Panc1 (cell line): ENCODE measurements around the gene TIMM29. TPM values are rescaled to one million over a fixed set of nuclear protein-coding genes. Genes with fewer than 3 reads are reported as not detected.

Experiments used
- ATAC-seq: fragments of 200-7000 bp; cut with Tn5 transposase; 2 replicates; pipeline ENCODE4 v1.9.1; 2020; ENCODE audit warnings: mild to moderate bottlenecking, moderate library complexity
- BruUV-seq: library from RNA; stranded (reverse); fragments of 400-500 nt; replicated peaks from 2 replicates; lab custom pipeline; 2021; lab: Mats Ljungman, UMichigan
- CTCF ChIA-PET: fragments of 300-600 bp; sonication (Branson Sonifier 250); formaldehyde crosslinking; loops from one replicate; lab custom pipeline; 2022; ENCODE audit warnings: antibody characterized with exemption; lab: Charles Lee
- POLR2A ChIA-PET: fragments of 300-600 bp; sonication (Branson Sonifier 250); formaldehyde crosslinking; loops from one replicate; lab custom pipeline; 2022; ENCODE audit warnings: antibody characterized with exemption; lab: Charles Lee
- DNase-seq: peaks from one replicate; pipeline ENCODE4 v3.0.0-alpha.2; 2010; ENCODE audit warnings: low read depth, low spot score
- H3K27ac ChIP-seq: 2 replicates; pipeline ENCODE4 v1.5.1; 2011; ENCODE audit warnings: mild to moderate bottlenecking, low read length, inconsistent platforms
- H3K27me3 ChIP-seq: fragments of 200-500 bp; sonication (Bioruptor generic); 2 replicates; pipeline ENCODE4 v1.6.0; 2014; ENCODE audit warnings: low read length, inconsistent platforms; ENCODE audit not compliant: control insufficient read depth, insufficient read depth
- H3K36me3 ChIP-seq: fragments of 200-500 bp; sonication (Bioruptor generic); 2 replicates; pipeline ENCODE4 v1.5.1; 2014; ENCODE audit warnings: inconsistent platforms, mild to moderate bottlenecking, low read length, moderate library complexity; ENCODE audit not compliant: control insufficient read depth, insufficient read depth
- H3K4me1 ChIP-seq: 2 replicates; pipeline ENCODE4 v1.5.1; 2011; ENCODE audit warnings: inconsistent platforms, mild to moderate bottlenecking, low read length, moderate library complexity; ENCODE audit not compliant: control insufficient read depth, insufficient read depth
- H3K4me3 ChIP-seq, 2 experiments: 2 replicates each; pipeline ENCODE4 v1.5.1; 2011 to 2012; ENCODE audit warnings: low read depth in 2 of 2, low read length in 2 of 2, mild to moderate bottlenecking in 2 of 2, inconsistent platforms in 1 of 2, moderate library complexity in 1 of 2
- H3K9me3 ChIP-seq: fragments of 200-500 bp; sonication (Bioruptor generic); 2 replicates; pipeline ENCODE4 v1.5.1; 2014; ENCODE audit warnings: low read depth, mild to moderate bottlenecking, inconsistent platforms, low read length, moderate library complexity; ENCODE audit not compliant: control insufficient read depth, insufficient read depth
- POLR2AphosphoS5 ChIP-seq: IDR thresholded peaks from 2 replicates; pipeline ENCODE4 v1.6.1; 2012; ENCODE audit warnings: mild to moderate bottlenecking, low read depth, low read length, moderate library complexity
- REST ChIP-seq, 2 experiments: IDR thresholded peaks; 2 replicates each; pipeline ENCODE4 v1.6.1; 2011 to 2012; ENCODE audit warnings: low read depth in 2 of 2, control low read depth in 1 of 2, low read length in 1 of 2, mild to moderate bottlenecking in 1 of 2, moderate library complexity in 1 of 2; ENCODE audit not compliant: insufficient read depth in 1 of 2
- SIN3A ChIP-seq: IDR thresholded peaks from 2 replicates; pipeline ENCODE4 v1.6.1; 2012; ENCODE audit warnings: low read depth, mild to moderate bottlenecking, low read length, moderate library complexity, borderline replicate concordance; ENCODE audit not compliant: insufficient read depth
- TCF7L2 ChIP-seq: IDR thresholded peaks from 2 replicates; pipeline ENCODE4 v1.6.1; 2011; ENCODE audit warnings: mild to moderate bottlenecking, low read depth, low read length, inconsistent platforms
- in situ Hi-C: cut with HindIII; loops from 2 replicates; pipeline ENCODE4 v1.10.0; 2016; ENCODE audit warnings: low sequenced_read_pairs, low pct_unique_long_range_greater_than_20kb
- intact Hi-C: fragments of 100-400 bp; cut with micrococcal nuclease; formaldehyde crosslinking; loops from one replicate; pipeline ENCODE4 v1.10.0; 2022; ENCODE audit not compliant: unreplicated experiment
- total RNA-seq: library from RNA; stranded (reverse); gene quantifications from one replicate; pipeline ENCODE4 v1.2.1, GENCODE V29; 2021; ENCODE audit not compliant: unreplicated experiment
- TF ChIP-seq, protein P1 (sequence below): fragments of 450-650 bp; IDR thresholded peaks from 2 replicates; pipeline ENCODE4 v1.5.1; 2017; ENCODE audit warnings: mild to moderate bottlenecking

TIMM29 gene
- total RNA-seq, 1 experiment from 2014 or later = 16.5 TPM

DNA sequence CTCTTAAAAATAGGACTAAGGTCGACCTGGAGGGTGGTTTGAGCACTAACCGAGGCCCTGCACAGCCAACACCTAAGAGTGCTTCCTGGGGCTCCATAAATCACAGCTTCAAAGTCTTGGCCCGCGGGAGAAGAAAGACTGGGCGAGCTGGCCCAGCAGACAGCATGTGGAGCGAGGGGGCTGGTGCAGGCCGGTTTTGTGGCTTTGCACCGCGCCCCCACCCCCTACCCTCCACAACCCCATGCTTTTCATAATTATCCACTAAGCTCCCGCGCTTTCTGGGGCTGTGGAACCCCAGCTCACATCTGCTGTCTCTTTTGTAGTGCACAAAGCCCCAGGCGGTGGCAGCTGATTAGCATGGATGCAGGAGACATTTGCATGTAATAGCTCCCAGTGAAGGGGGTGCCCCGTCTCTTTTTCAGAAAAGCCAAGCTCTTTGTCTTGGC lies 40.2 kb upstream of the TIMM29 start:
- ATAC-seq (no peak), DNase-seq (no peak)
- POLR2A ChIA-PET = interaction anchor here (0.6 kb wide), 1 partner anchor 82 kb away, joined by 3 read pairs; no protein-coding TSS in a partner anchor
- TF ChIP-seq, protein P1, sequence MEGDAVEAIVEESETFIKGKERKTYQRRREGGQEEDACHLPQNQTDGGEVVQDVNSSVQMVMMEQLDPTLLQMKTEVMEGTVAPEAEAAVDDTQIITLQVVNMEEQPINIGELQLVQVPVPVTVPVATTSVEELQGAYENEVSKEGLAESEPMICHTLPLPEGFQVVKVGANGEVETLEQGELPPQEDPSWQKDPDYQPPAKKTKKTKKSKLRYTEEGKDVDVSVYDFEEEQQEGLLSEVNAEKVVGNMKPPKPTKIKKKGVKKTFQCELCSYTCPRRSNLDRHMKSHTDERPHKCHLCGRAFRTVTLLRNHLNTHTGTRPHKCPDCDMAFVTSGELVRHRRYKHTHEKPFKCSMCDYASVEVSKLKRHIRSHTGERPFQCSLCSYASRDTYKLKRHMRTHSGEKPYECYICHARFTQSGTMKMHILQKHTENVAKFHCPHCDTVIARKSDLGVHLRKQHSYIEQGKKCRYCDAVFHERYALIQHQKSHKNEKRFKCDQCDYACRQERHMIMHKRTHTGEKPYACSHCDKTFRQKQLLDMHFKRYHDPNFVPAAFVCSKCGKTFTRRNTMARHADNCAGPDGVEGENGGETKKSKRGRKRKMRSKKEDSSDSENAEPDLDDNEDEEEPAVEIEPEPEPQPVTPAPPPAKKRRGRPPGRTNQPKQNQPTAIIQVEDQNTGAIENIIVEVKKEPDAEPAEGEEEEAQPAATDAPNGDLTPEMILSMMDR = no peak
- TF ChIP-seq SIN3A = no peak
- TF ChIP-seq POLR2AphosphoS5 = no peak
- no peak for TF ChIP-seq REST (IDR thresholded peaks at IDR 0.05; ENCODE audit: insufficient read depth in 1 of 2, low read depth in 2 of 2, low read length in 1 of 2)
- TF ChIP-seq TCF7L2 = no peak
- Histone ChIP-seq H3K27ac (no peak overlapping the region), H3K27me3 (no peaks in the 10 kb centered on the region), H3K4me3 (no peak overlapping the region), H3K4me1 (no peaks in the 10 kb centered on the region), H3K9me3 (no peaks in the 10 kb centered on the region), H3K36me3 (no peaks in the 10 kb centered on the region)
- in situ Hi-C loops (no loop called here), intact Hi-C loops (no loop called here)
- CTCF ChIA-PET = no interaction called here
- BruUV-seq = no TSS peak

DNA sequence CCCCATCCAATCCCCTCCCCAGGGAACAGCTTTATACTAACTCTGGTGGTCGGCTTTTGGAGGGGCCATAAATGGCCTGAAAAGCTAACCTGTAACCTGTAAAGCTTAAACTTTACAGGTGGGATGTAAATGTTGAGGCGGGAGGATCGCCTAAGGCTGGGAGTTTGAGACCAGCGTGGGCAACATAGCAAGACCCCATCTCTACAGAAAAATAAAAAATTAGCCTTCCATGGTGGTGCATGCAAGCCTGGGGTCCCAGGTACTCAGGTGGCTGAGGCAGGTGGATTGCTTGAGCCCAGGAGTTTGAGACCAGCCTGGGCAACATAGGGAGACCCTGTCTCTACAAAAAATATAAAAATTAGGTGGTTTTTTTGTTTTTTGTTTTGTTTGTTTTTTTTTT lies 38.7 kb upstream of the TIMM29 start:
- ATAC-seq = no peak
- no peak overlapping the region for H3K27ac ChIP-seq
- no TSS peak for BruUV-seq
- ChIA-PET POLR2A (interaction anchor here (0.6 kb wide), 1 partner anchor 20 kb away, joined by 8 read pairs; no protein-coding TSS in a partner anchor), CTCF (interaction anchor here (0.6 kb wide), 1 partner anchor 12 kb away, joined by 7 read pairs; no protein-coding TSS in a partner anchor)
- in situ Hi-C loops = no loop called here
- no peaks in the 10 kb centered on the region for H3K36me3 ChIP-seq
- TF ChIP-seq, protein P1 = no peak
- TF ChIP-seq POLR2AphosphoS5 = no peak
- no peak for TF ChIP-seq REST (IDR thresholded peaks at IDR 0.05; ENCODE audit: insufficient read depth in 1 of 2, low read depth in 2 of 2, low read length in 1 of 2)
- no peak for TF ChIP-seq SIN3A
- TF ChIP-seq TCF7L2 = no peak
- no peaks in the 10 kb centered on the region for H3K4me1 ChIP-seq
- no peak overlapping the region for H3K4me3 ChIP-seq
- no peaks in the 10 kb centered on the region for H3K9me3 ChIP-seq
- intact Hi-C loops = no loop called here
- H3K27me3 ChIP-seq = no peaks in the 10 kb centered on the region
- DNase-seq = no peak
